Mesodermal cell (in vitro differentiated cells): Measurements from ENCODE around the gene CRIP2.

Experiments used
- H3K27ac ChIP-seq: 2 replicates; pipeline ENCODE4 v1.7.0; 2013; ENCODE audit warnings: mild to moderate bottlenecking, low read depth, low read length, moderate library complexity; ENCODE audit not compliant: severe bottlenecking
- H3K36me3 ChIP-seq: 2 replicates; pipeline ENCODE4 v1.7.1; 2013; ENCODE audit warnings: mild to moderate bottlenecking, low read length, moderate library complexity; ENCODE audit not compliant: control insufficient read depth, insufficient read depth
- H3K4me1 ChIP-seq: one replicate; pipeline ENCODE4 v1.7.1; 2013; ENCODE audit warnings: mild to moderate bottlenecking, low read length; ENCODE audit not compliant: insufficient read depth, control insufficient read depth, poor library complexity, severe bottlenecking
- H3K4me3 ChIP-seq: 2 replicates; pipeline ENCODE4 v1.7.0; 2013; ENCODE audit warnings: low read length, control low read depth, mild to moderate bottlenecking; ENCODE audit not compliant: insufficient read depth, poor library complexity, severe bottlenecking; ENCODE audit errors: extremely low read depth
- H3K9me3 ChIP-seq: 2 replicates; pipeline ENCODE4 v1.7.1; 2013; ENCODE audit warnings: mild to moderate bottlenecking, low read length, moderate library complexity; ENCODE audit not compliant: control insufficient read depth
- WGBS, 2 experiments: methylation state at CpG; one replicate each; pipeline ENCODE4 v1.1.5; 2013; ENCODE audit warnings: missing lambda C conversion rate in 2 of 2; ENCODE audit not compliant: insufficient coverage in 2 of 2; 5-methylcytosine and 5-hydroxymethylcytosine counted together

Gene CRIP2

DNA sequence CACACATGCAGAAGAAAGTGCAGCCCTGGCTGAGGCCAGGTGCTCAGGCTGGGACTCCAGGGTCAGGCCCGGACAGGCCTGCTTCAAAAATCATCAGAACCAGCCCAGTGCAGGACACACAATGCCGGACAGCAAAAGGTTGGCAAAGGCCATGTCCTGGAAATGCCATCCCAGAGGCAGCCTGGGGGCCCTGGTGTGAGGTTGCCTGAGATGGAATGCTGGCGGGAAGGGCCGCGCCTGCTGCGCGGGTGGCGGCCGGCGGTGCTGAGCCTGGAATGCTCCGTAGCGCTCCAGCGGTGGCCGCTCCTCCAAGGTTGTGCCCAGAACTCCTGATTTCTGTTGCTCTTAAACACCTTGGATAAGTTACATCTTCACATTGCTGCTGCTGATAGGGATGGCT lies 21.7 kb upstream of the CRIP2 start:
- Histone ChIP-seq H3K27ac (no peak overlapping the region), H3K4me3 (no peak overlapping the region), H3K9me3 (no peaks in the 10 kb centered on the region), H3K36me3 (peaks cover 77% of the 10 kb centered on the region), H3K4me1 (no peaks in the 10 kb centered on the region)
- WGBS, 2 experiments: 90 to 91% methylated on average over 14 of the region's 14 CpGs

DNA sequence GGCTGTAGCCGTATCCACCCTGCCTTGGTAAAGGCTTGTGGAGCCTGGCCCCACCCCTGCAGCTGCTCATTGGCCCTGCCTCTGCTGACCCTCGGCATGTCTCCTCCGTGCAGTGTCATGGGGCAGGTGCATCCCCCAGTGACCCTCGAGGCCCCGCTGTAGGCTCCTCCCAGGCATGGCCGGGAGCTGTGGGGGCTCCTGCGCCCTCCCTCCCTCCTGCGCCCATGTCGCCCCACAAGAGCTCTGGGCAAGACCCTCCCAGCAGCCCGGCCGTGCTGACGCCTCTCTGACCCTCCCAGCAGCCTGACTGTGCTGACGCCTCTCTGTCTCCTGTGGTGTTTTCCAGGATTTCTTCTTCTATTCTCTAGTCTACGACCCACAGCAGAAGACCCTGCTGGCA lies 20.8 kb upstream of the CRIP2 start:
- 94 to 96% methylated on average over 12 to 14 of the region's 14 CpGs for WGBS, 2 experiments
- no peaks in the 10 kb centered on the region for H3K9me3 ChIP-seq
- H3K27ac ChIP-seq: no peak overlapping the region
- no peaks in the 10 kb centered on the region for H3K4me1 ChIP-seq
- no peak overlapping the region for H3K4me3 ChIP-seq
- H3K36me3 ChIP-seq: peaks cover 81% of the 10 kb centered on the region

- Histone ChIP-seq H3K4me3 (no peak overlapping the region), H3K4me1 (no peaks in the 10 kb centered on the region), H3K36me3 (peaks cover 71% of the 10 kb centered on the region), H3K27ac (no peak overlapping the region), H3K9me3 (no peaks in the 10 kb centered on the region)
- WGBS, 2 experiments: 97% methylated on average over 20 to 22 of the region's 22 CpGs
Observed at GRCh38 chr14:105455086-105455640, 19.5 kb upstream of the CRIP2 start.

DNA sequence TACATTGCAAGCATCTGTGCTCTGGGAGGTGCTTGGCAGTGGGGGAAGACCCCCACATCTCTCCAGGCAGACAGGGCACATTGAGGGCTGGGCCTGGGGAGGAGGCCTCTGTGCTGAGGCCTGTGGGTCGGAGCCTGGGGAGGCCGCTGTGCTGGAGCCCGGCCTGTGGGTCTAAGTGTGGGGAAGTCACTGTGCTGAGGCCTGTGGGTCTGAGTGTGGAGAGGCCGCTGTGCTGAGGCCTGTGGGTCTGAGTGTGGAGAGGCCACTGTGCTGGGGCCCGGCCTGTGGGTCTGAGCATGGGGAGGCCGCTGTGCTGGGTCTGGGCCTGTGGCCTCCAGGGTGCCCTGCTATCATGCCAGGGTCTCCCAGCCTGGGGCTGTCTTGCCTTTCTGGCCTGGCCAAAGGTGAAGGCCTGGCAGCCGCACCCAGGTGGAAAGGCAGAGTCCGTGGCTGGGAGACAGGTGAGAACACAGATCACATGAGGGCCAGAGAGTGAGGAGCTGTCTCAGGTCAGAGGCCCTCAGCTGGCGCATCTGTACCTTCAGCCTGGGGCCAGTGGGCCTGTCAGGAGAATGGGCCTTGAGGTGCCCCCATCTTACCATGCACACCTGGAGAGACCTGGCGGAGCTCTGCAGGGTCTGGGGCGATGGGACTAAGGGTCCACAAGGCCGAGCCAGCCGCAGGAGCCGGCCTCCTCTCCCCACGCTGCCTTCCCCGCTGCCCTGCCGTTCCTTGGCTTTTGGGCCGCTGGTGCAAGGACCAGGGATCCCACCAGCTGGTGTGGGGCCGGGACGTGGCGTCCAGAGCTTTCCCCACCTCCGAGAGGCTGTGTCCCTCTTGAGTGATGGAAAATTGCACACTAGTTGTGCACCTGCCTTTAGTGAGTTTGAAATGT lies 18.6 kb upstream of the CRIP2 start:
- 90 to 92% methylated on average over 20 to 22 of the region's 22 CpGs for WGBS, 2 experiments
- Histone ChIP-seq H3K27ac (no peak overlapping the region), H3K9me3 (no peaks in the 10 kb centered on the region), H3K36me3 (peaks cover 71% of the 10 kb centered on the region), H3K4me3 (no peak overlapping the region), H3K4me1 (no peaks in the 10 kb centered on the region)

- Histone ChIP-seq H3K4me3 (no peak overlapping the region), H3K36me3 (peaks cover 71% of the 10 kb centered on the region), H3K4me1 (no peaks in the 10 kb centered on the region), H3K27ac (no peak overlapping the region), H3K9me3 (no peaks in the 10 kb centered on the region)
- 95 to 97% methylated on average over 22 of the region's 22 CpGs for WGBS, 2 experiments
Observed at GRCh38 chr14:105456736-105457617, 17.6 kb upstream of the CRIP2 start.

DNA sequence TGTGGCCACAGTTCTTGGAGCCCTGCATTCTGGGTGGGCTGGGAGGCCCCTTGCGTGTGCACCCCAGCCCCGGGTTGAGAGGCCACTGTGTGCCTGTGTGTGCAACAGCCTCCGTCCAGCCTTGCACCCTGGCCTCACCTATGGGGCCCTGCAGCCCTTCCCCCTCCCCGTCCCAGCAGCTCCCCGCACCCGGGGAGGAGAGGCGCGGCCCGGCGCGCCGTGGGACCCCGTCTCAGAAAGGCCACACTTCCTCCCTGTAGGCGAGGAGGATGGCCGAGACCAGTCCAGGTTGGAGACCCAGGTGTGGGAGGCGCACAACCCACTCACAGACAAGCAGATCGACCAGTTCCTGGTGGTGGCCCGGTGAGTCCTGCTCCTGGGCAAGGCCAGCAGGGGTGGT lies 16.6 kb upstream of the CRIP2 start:
- Histone ChIP-seq H3K4me1 (no peaks in the 10 kb centered on the region), H3K9me3 (no peaks in the 10 kb centered on the region), H3K36me3 (peaks cover 71% of the 10 kb centered on the region), H3K27ac (no peak overlapping the region), H3K4me3 (no peak overlapping the region)
- WGBS, 2 experiments: 89 to 92% methylated on average over 11 to 18 of the region's 18 CpGs

GRCh38 chr14:105458571-105458970 lies 16.1 kb upstream of the CRIP2 start:
- Histone ChIP-seq H3K27ac (no peak overlapping the region), H3K9me3 (no peaks in the 10 kb centered on the region), H3K4me1 (no peaks in the 10 kb centered on the region), H3K36me3 (peaks cover 74% of the 10 kb centered on the region), H3K4me3 (no peak overlapping the region)
- 90% methylated on average over 14 of the region's 14 CpGs for WGBS, 2 experiments

GRCh38 chr14:105460116-105460515 lies 14.5 kb upstream of the CRIP2 start:
- 95 to 96% methylated on average over 14 to 17 of the region's 17 CpGs for WGBS, 2 experiments
- Histone ChIP-seq H3K27ac (no peak overlapping the region), H3K9me3 (no peaks in the 10 kb centered on the region), H3K4me1 (peaks cover 2% of the 10 kb centered on the region), H3K36me3 (peaks cover 73% of the 10 kb centered on the region), H3K4me3 (no peak overlapping the region)

- Histone ChIP-seq H3K27ac (no peak overlapping the region), H3K36me3 (peaks cover 74% of the 10 kb centered on the region), H3K4me3 (no peak overlapping the region), H3K9me3 (no peaks in the 10 kb centered on the region), H3K4me1 (peaks cover 6% of the 10 kb centered on the region)
- 98% methylated on average over 11 to 17 of the region's 17 CpGs for WGBS, 2 experiments
Observed at GRCh38 chr14:105460616-105461015, 14.0 kb upstream of the CRIP2 start.

DNA sequence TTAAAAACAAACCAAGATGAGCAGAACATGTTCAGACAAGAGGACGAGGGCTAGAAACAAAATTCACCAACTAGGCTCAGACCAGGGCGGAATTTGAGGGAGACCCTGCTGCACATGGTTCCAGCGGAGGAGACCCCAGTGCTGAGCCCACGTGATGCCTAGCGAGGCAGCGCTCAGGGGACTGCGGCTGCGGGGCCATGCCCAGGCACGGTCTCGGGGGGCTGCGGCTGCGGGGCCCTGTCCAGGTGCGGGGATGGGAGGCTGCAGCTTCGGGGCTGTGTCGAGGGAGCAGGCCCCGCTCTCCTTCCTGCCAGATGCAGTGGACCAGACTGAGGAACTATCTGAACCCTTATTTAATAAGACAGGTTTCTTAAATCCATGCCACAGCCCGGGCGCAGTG lies 12.7 kb upstream of the CRIP2 start:
- Histone ChIP-seq H3K4me3 (no peak overlapping the region), H3K36me3 (peaks cover 68% of the 10 kb centered on the region), H3K27ac (no peak overlapping the region), H3K9me3 (no peaks in the 10 kb centered on the region), H3K4me1 (peaks cover 14% of the 10 kb centered on the region)
- WGBS, 2 experiments: 96 to 97% methylated on average over 16 to 18 of the region's 18 CpGs
